SK-N-SH treated with all-trans-retinoic acid at 6 μM for 48 hours (cell line): ENCODE measurements around the gene GPER1.
A peak's percentile ranks its signal among the peaks of the same experiment; 100 is the strongest.

Source experiments
- ATAC-seq: fragments of 200-7000 bp; cut with Tn5 transposase; 3 replicates; pipeline ENCODE4 v1.9.1; 2020; ENCODE audit warnings: mild to moderate bottlenecking, moderate library complexity
- ARNTL ChIP-seq: fragments of 450-650 bp; formaldehyde crosslinking; IDR thresholded peaks from 2 replicates; pipeline ENCODE4 v1.5.0; 2020; ENCODE audit warnings: low read depth, mild to moderate bottlenecking, moderate library complexity, borderline replicate concordance
- BACH2 ChIP-seq: fragments of 250-450 bp; sonication (Bioruptor Pico); IDR thresholded peaks from 2 replicates; pipeline ENCODE4 v1.9.0; 2021; ENCODE audit warnings: mild to moderate bottlenecking, borderline replicate concordance
- CREB5 ChIP-seq: fragments of 250-450 bp; sonication (Bioruptor Pico); IDR thresholded peaks from 2 replicates; pipeline ENCODE4 v1.5.1; 2020; ENCODE audit warnings: low read depth, mild to moderate bottlenecking, moderate library complexity
- CSDC2 ChIP-seq: fragments of 250-450 bp; sonication (Bioruptor Pico); IDR thresholded peaks from 2 replicates; pipeline ENCODE4 v1.5.0; 2020; ENCODE audit warnings: mild to moderate bottlenecking, moderate library complexity
- CSRNP3 ChIP-seq: fragments of 250-450 bp; sonication (Bioruptor Pico); IDR thresholded peaks from 2 replicates; pipeline ENCODE4 v1.5.1; 2021; ENCODE audit warnings: mild to moderate bottlenecking, moderate library complexity
- ESRRG ChIP-seq: fragments of 250-450 bp; sonication (Bioruptor Pico); IDR thresholded peaks from 2 replicates; pipeline ENCODE4 v1.6.1; 2021; ENCODE audit warnings: mild to moderate bottlenecking
- GLIS3 ChIP-seq: fragments of 250-450 bp; sonication (Bioruptor Pico); IDR thresholded peaks from 2 replicates; pipeline ENCODE4 v1.5.0; 2020; ENCODE audit warnings: mild to moderate bottlenecking, moderate library complexity
- ISL1 ChIP-seq: fragments of 250-450 bp; sonication (Bioruptor Pico); IDR thresholded peaks from 2 replicates; pipeline ENCODE4 v2.1.2; 2022; ENCODE audit warnings: mild to moderate bottlenecking, moderate library complexity
- OSR1 ChIP-seq: fragments of 250-450 bp; sonication (Bioruptor Pico); IDR thresholded peaks from 2 replicates; pipeline ENCODE4 v1.8.0; 2022; ENCODE audit warnings: moderate library complexity, mild to moderate bottlenecking, inconsistent platforms
- PPARA ChIP-seq: fragments of 250-450 bp; sonication (Bioruptor Pico); IDR thresholded peaks from 2 replicates; pipeline ENCODE4 v1.5.0; 2020; ENCODE audit warnings: mild to moderate bottlenecking, borderline replicate concordance
- RARB ChIP-seq: fragments of 250-450 bp; sonication (Bioruptor Pico); IDR thresholded peaks from 2 replicates; pipeline ENCODE4 v1.8.0; 2021; ENCODE audit warnings: mild to moderate bottlenecking, moderate library complexity
- SNAI2 ChIP-seq: fragments of 250-450 bp; sonication (Bioruptor Pico); IDR thresholded peaks from 2 replicates; pipeline ENCODE4 v1.5.0; 2020; ENCODE audit warnings: mild to moderate bottlenecking, moderate library complexity
- TCF4 ChIP-seq: fragments of 250-450 bp; sonication (Bioruptor Pico); IDR thresholded peaks from 2 replicates; pipeline ENCODE4 v1.8.0; 2021; ENCODE audit warnings: mild to moderate bottlenecking, moderate library complexity, borderline replicate concordance
- TOX ChIP-seq: fragments of 250-450 bp; sonication (Bioruptor Pico); IDR thresholded peaks from 2 replicates; pipeline ENCODE4 v1.8.0; 2021; ENCODE audit warnings: mild to moderate bottlenecking, moderate library complexity, borderline replicate concordance
- TSHZ2 ChIP-seq: fragments of 250-450 bp; sonication (Bioruptor Pico); IDR thresholded peaks from 2 replicates; pipeline ENCODE4 v1.5.0; 2020; ENCODE audit warnings: mild to moderate bottlenecking, moderate library complexity
- ZC3H10 ChIP-seq: fragments of 250-450 bp; sonication (Bioruptor Pico); IDR thresholded peaks from 2 replicates; pipeline ENCODE4 v1.5.1; 2021; ENCODE audit warnings: mild to moderate bottlenecking, moderate library complexity
- ZFP3 ChIP-seq: fragments of 250-450 bp; sonication (Bioruptor Pico); IDR thresholded peaks from 2 replicates; pipeline ENCODE4 v1.5.0; 2020; ENCODE audit warnings: mild to moderate bottlenecking, moderate library complexity
- ZFP30 ChIP-seq: fragments of 450-650 bp; formaldehyde crosslinking; IDR thresholded peaks from 2 replicates; pipeline ENCODE4 v1.5.0; 2022; ENCODE audit warnings: mild to moderate bottlenecking, moderate library complexity
- ZNF565 ChIP-seq: fragments of 450-650 bp; formaldehyde crosslinking; conservative IDR thresholded peaks from 2 replicates; pipeline ENCODE4 v1.5.0; 2020; ENCODE audit warnings: low read depth, mild to moderate bottlenecking, moderate library complexity
- ZNF70 ChIP-seq: fragments of 450-650 bp; formaldehyde crosslinking; IDR thresholded peaks from 2 replicates; pipeline ENCODE4 v1.5.0; 2020; ENCODE audit warnings: mild to moderate bottlenecking, moderate library complexity
- ZNF8 ChIP-seq: fragments of 450-650 bp; formaldehyde crosslinking; IDR thresholded peaks from 2 replicates; pipeline ENCODE4 v1.5.0; 2020; ENCODE audit warnings: mild to moderate bottlenecking, moderate library complexity
- TF ChIP-seq, protein P1 (sequence below): fragments of 250-450 bp; sonication (Bioruptor Pico); IDR thresholded peaks from 2 replicates; pipeline ENCODE4 v1.8.0; 2021; ENCODE audit warnings: low read depth, mild to moderate bottlenecking, moderate library complexity, borderline replicate concordance
- TF ChIP-seq, protein P2 (sequence below): fragments of 250-450 bp; sonication (Bioruptor Pico); IDR thresholded peaks from 2 replicates; pipeline ENCODE4 v1.8.0; 2020; ENCODE audit warnings: mild to moderate bottlenecking, moderate library complexity, borderline replicate concordance

Gene GPER1

GRCh38 chr7:1081931-1082401 lies 5.9 kb upstream of the GPER1 start:
- peak; percentile 56 for ATAC-seq
- no peak for TF ChIP-seq OSR1
- no peak for TF ChIP-seq TOX (CRISPR knock-in tag)
- TF ChIP-seq ZC3H10 (CRISPR knock-in tag) = no peak
- peak; percentile 84; the same call in 1 of the 2 replicates for TF ChIP-seq SNAI2 (CRISPR knock-in tag)
- peak; percentile 82 for TF ChIP-seq ISL1
- no peak for TF ChIP-seq ZNF8 (CRISPR knock-in tag)
- no peak for TF ChIP-seq BACH2 (CRISPR knock-in tag)
- TF ChIP-seq, protein P1, sequence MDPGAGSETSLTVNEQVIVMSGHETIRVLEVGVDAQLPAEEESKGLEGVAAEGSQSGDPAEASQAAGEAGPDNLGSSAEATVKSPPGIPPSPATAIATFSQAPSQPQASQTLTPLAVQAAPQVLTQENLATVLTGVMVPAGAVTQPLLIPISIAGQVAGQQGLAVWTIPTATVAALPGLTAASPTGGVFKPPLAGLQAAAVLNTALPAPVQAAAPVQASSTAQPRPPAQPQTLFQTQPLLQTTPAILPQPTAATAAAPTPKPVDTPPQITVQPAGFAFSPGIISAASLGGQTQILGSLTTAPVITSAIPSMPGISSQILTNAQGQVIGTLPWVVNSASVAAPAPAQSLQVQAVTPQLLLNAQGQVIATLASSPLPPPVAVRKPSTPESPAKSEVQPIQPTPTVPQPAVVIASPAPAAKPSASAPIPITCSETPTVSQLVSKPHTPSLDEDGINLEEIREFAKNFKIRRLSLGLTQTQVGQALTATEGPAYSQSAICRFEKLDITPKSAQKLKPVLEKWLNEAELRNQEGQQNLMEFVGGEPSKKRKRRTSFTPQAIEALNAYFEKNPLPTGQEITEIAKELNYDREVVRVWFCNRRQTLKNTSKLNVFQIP (CRISPR knock-in tag) = no peak
- no peak for TF ChIP-seq ESRRG
- TF ChIP-seq ZFP3 (CRISPR knock-in tag) = no peak
- TF ChIP-seq, protein P2, sequence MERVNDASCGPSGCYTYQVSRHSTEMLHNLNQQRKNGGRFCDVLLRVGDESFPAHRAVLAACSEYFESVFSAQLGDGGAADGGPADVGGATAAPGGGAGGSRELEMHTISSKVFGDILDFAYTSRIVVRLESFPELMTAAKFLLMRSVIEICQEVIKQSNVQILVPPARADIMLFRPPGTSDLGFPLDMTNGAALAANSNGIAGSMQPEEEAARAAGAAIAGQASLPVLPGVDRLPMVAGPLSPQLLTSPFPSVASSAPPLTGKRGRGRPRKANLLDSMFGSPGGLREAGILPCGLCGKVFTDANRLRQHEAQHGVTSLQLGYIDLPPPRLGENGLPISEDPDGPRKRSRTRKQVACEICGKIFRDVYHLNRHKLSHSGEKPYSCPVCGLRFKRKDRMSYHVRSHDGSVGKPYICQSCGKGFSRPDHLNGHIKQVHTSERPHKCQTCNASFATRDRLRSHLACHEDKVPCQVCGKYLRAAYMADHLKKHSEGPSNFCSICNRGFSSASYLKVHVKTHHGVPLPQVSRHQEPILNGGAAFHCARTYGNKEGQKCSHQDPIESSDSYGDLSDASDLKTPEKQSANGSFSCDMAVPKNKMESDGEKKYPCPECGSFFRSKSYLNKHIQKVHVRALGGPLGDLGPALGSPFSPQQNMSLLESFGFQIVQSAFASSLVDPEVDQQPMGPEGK (CRISPR knock-in tag) = peak; percentile 91; the same call in 1 of the 2 replicates
- TF ChIP-seq CSRNP3 (CRISPR knock-in tag) = 0 out of 2 replicates have a peak, but pooled peaks have one; percentile 59
- no peak for TF ChIP-seq CSDC2
- no peak for TF ChIP-seq ZNF70 (CRISPR knock-in tag)
- no peak for TF ChIP-seq GLIS3 (CRISPR knock-in tag)
- TF ChIP-seq CREB5 (CRISPR knock-in tag) = no peak
- TF ChIP-seq PPARA (CRISPR knock-in tag) = no peak
- no peak for TF ChIP-seq ARNTL (CRISPR knock-in tag)
- no peak for TF ChIP-seq ZFP30 (CRISPR knock-in tag)
- TF ChIP-seq RARB = no peak
- peak; percentile 92 for TF ChIP-seq TSHZ2
- TF ChIP-seq ZNF565 (CRISPR knock-in tag) = no peak
- TF ChIP-seq TCF4 (CRISPR knock-in tag) = peak; percentile 94

DNA sequence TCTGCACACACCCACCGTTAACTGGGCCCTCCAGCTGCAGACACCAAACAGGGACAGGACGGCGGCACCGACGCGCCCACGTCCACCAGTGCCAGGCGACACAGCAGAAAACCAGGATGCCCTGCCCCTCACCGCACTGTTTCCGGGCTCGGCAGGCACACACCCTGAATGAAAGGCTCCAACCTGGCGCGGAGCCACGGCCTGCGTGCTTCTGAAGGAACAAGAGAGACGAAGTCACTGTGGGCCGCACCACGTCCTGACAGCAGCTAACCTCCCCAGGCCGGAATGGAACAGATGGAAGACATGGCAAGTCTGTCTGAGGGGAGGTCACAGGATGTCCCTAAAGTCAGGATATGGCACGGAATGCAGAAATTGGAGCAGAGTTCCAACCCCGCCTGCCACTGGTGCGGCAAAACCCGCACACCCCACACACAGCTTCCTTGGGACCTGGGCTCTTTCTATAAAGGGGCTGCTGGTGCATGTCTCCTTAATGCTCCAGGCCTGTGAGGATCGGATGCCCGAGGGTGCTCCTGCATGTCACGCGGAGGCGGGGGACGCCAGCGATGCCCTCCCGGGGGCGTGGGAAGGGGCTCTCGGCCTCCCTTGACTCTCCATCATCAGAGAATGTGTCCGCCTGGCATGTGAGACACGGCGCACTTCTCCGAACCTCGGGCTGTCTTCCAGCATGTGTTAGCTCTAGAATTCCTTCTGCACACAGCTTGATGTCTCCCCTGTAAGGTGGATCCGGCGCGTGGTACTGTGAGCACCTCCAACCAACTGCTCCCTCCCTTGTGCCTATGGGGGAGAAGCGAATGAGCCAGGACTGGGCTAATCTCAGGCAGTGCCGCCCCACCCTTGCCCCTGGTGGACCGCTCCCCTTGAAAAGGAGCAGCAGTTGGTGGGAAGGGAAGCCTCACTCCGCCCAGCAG lies 3.9 kb upstream of the GPER1 start:
- no peak for ATAC-seq
- TF ChIP-seq ZFP30 (CRISPR knock-in tag) = no peak
- no peak for TF ChIP-seq TCF4 (CRISPR knock-in tag)
- TF ChIP-seq ZFP3 (CRISPR knock-in tag) = no peak
- TF ChIP-seq TOX (CRISPR knock-in tag) = no peak
- TF ChIP-seq TSHZ2 = no peak
- TF ChIP-seq CREB5 (CRISPR knock-in tag) = no peak
- TF ChIP-seq ZC3H10 (CRISPR knock-in tag) = no peak
- no peak for TF ChIP-seq ZNF8 (CRISPR knock-in tag)
- TF ChIP-seq ZNF565 (CRISPR knock-in tag) = no peak
- no peak for TF ChIP-seq RARB
